GM19452 (cell line): ENCODE measurements around the gene ZFHX3.
"Not testable (repeated sequence)": the region's sequence is repeated elsewhere in the genome, so short reads cannot be mapped to it uniquely, and the experiment has no call there.

ENCODE experiments used
- ATAC-seq: cut with Tn5 transposase; IDR thresholded peaks from one replicate; pipeline ENCODE4 v1.9.1; 2021; ENCODE audit not compliant: unreplicated experiment

Gene ZFHX3

GRCh38 chr16:73047536-73048291 lies at the start of gene ZFHX3:
Gene ZFHX3 (minus strand): TSS chr16:73048128. CDS start chr16:72960145, 87,983 bp downstream.
- ATAC-seq, result peak; percentile 79

GRCh38 chr16:73096510-73096909 lies 48.6 kb upstream of the ZFHX3 start:
- no peak for ATAC-seq

GRCh38 chr16:73095885-73096421 lies 48.0 kb upstream of the ZFHX3 start:
- no peak for ATAC-seq

- no peak for ATAC-seq
Observed at GRCh38 chr16:73095142-73095820, 47.4 kb upstream of the ZFHX3 start.

GRCh38 chr16:73094371-73094770 lies 46.4 kb upstream of the ZFHX3 start:
- no peak for ATAC-seq

- ATAC-seq, result no peak
Observed at GRCh38 chr16:73093146-73094144, 45.5 kb upstream of the ZFHX3 start.

GRCh38 chr16:73092236-73092781 lies 44.4 kb upstream of the ZFHX3 start:
- ATAC-seq, result no peak

- no peak for ATAC-seq
Observed at GRCh38 chr16:73091174-73091573, 43.2 kb upstream of the ZFHX3 start.

GRCh38 chr16:73089420-73089819 lies 41.5 kb upstream of the ZFHX3 start:
- ATAC-seq, result no peak

- ATAC-seq, result no peak
Observed at GRCh38 chr16:73086108-73086507, 38.2 kb upstream of the ZFHX3 start.

GRCh38 chr16:73083271-73083670 lies 35.3 kb upstream of the ZFHX3 start:
- ATAC-seq, result no peak

- not testable (repeated sequence) for ATAC-seq
Observed at GRCh38 chr16:73082634-73083051, 34.7 kb upstream of the ZFHX3 start.

GRCh38 chr16:73080931-73081330 lies 33.0 kb upstream of the ZFHX3 start:
- no peak for ATAC-seq

GRCh38 chr16:73076324-73076810 lies 28.4 kb upstream of the ZFHX3 start:
- ATAC-seq, result no peak

- ATAC-seq, result no peak
Observed at GRCh38 chr16:73074382-73074781, 26.5 kb upstream of the ZFHX3 start.

- not testable (repeated sequence) for ATAC-seq
Observed at GRCh38 chr16:73072051-73072450, 24.1 kb upstream of the ZFHX3 start.

GRCh38 chr16:73071131-73071940 lies 23.4 kb upstream of the ZFHX3 start:
- ATAC-seq, result no peak

- no peak for ATAC-seq
Observed at GRCh38 chr16:73069581-73070262, 21.8 kb upstream of the ZFHX3 start.
